ENCODE results near the gene ALK.

ALK gene

GRCh38 chr2:29535188-29535587, 386.2 kb downstream of the ALK start:
- H3F3A ChIP-seq (ENCODE audit: insufficient read depth, low read length), result no peaks in the 10 kb centered on the region
- no peak overlapping the region for H3K27ac ChIP-seq (ENCODE audit: low read depth, low read length, poor library complexity, severe bottlenecking)
- H3K9me3 ChIP-seq (ENCODE audit: low read length), result no peaks in the 10 kb centered on the region
- H4K20me1 ChIP-seq (ENCODE audit: insufficient read depth, low read length), result no peaks in the 10 kb centered on the region
- no peaks in the 10 kb centered on the region for H3K4me1 ChIP-seq (ENCODE audit: insufficient read depth, low read length, severe bottlenecking)
- H3K79me2 ChIP-seq (ENCODE audit: insufficient read depth, low read length), result no peaks in the 10 kb centered on the region
- no peaks in the 10 kb centered on the region for H3K36me3 ChIP-seq (ENCODE audit: insufficient read depth, low read length)
- H3K9me2 ChIP-seq (ENCODE audit: low read depth, low read length), result no peaks in the 10 kb centered on the region
- no peak overlapping the region for H3K9ac ChIP-seq (ENCODE audit: low read length)
- no peak overlapping the region for H3K4me2 ChIP-seq (ENCODE audit: low read length)
- TF ChIP-seq, protein P1, sequence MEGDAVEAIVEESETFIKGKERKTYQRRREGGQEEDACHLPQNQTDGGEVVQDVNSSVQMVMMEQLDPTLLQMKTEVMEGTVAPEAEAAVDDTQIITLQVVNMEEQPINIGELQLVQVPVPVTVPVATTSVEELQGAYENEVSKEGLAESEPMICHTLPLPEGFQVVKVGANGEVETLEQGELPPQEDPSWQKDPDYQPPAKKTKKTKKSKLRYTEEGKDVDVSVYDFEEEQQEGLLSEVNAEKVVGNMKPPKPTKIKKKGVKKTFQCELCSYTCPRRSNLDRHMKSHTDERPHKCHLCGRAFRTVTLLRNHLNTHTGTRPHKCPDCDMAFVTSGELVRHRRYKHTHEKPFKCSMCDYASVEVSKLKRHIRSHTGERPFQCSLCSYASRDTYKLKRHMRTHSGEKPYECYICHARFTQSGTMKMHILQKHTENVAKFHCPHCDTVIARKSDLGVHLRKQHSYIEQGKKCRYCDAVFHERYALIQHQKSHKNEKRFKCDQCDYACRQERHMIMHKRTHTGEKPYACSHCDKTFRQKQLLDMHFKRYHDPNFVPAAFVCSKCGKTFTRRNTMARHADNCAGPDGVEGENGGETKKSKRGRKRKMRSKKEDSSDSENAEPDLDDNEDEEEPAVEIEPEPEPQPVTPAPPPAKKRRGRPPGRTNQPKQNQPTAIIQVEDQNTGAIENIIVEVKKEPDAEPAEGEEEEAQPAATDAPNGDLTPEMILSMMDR (IDR thresholded peaks at IDR 0.05; ENCODE audit: low read length), result no peak
- no peak for TF ChIP-seq EZH2 (IDR thresholded peaks at IDR 0.05; ENCODE audit: borderline replicate concordance, low read length)
- no peaks in the 10 kb centered on the region for H3K27me3 ChIP-seq (ENCODE audit: insufficient read depth, low read length)
- H3K4me3 ChIP-seq (ENCODE audit: low read depth, low read length, poor library complexity, severe bottlenecking), result no peak overlapping the region
- H2AFZ ChIP-seq (ENCODE audit: low read length), result no peak overlapping the region

- Histone ChIP-seq H3K4me2 (ENCODE audit: low read length) (no peak overlapping the region), H3K27me3 (ENCODE audit: insufficient read depth, low read length) (no peaks in the 10 kb centered on the region), H4K20me1 (ENCODE audit: insufficient read depth, low read length) (no peaks in the 10 kb centered on the region), H3K9me3 (ENCODE audit: low read length) (no peaks in the 10 kb centered on the region), H3K79me2 (ENCODE audit: insufficient read depth, low read length) (no peaks in the 10 kb centered on the region), H3K27ac (ENCODE audit: low read depth, low read length, poor library complexity, severe bottlenecking) (no peak overlapping the region), H3K36me3 (ENCODE audit: insufficient read depth, low read length) (no peaks in the 10 kb centered on the region), H2AFZ (ENCODE audit: low read length) (no peak overlapping the region), H3K9me2 (ENCODE audit: low read depth, low read length) (no peaks in the 10 kb centered on the region), H3F3A (ENCODE audit: insufficient read depth, low read length) (no peaks in the 10 kb centered on the region), H3K4me3 (ENCODE audit: low read depth, low read length, poor library complexity, severe bottlenecking) (no peak overlapping the region), H3K9ac (ENCODE audit: low read length) (no peak overlapping the region), H3K4me1 (ENCODE audit: insufficient read depth, low read length, severe bottlenecking) (no peaks in the 10 kb centered on the region)
- TF ChIP-seq, protein P1 (IDR thresholded peaks at IDR 0.05; ENCODE audit: low read length), result no peak
- no peak for TF ChIP-seq EZH2 (IDR thresholded peaks at IDR 0.05; ENCODE audit: borderline replicate concordance, low read length)
Observed at GRCh38 chr2:29532436-29532835, 388.9 kb downstream of the ALK start.

DNA sequence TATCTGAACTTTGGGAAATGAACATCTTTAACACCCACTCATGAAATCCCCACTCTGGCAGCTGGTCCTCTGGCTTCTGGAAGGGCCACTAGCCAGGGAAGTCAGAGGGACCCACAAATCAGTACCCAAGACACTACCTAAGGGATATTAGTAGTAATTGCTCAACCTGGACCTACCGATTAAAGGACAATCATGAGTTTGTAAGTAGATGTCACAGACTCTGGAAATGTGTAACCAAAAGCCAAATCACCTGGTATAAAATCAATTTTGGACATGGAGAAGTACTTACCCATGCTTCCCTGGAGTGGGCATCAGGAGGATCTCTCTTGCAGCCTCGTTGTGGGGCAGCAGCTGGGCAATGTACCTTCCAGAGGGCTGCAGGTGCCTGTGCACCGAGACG, 389.8 kb downstream of the ALK start:
- H3F3A ChIP-seq (ENCODE audit: insufficient read depth, low read length), result no peaks in the 10 kb centered on the region
- no peaks in the 10 kb centered on the region for H3K79me2 ChIP-seq (ENCODE audit: insufficient read depth, low read length)
- H2AFZ ChIP-seq (ENCODE audit: low read length), result no peak overlapping the region
- H3K9me2 ChIP-seq (ENCODE audit: low read depth, low read length), result no peaks in the 10 kb centered on the region
- no peaks in the 10 kb centered on the region for H3K9me3 ChIP-seq (ENCODE audit: low read length)
- TF ChIP-seq, protein P1 (IDR thresholded peaks at IDR 0.05; ENCODE audit: low read length), result no peak
- no peak for TF ChIP-seq EZH2 (IDR thresholded peaks at IDR 0.05; ENCODE audit: borderline replicate concordance, low read length)
- no peak overlapping the region for H3K27ac ChIP-seq (ENCODE audit: low read depth, low read length, poor library complexity, severe bottlenecking)
- no peaks in the 10 kb centered on the region for H4K20me1 ChIP-seq (ENCODE audit: insufficient read depth, low read length)
- no peaks in the 10 kb centered on the region for H3K36me3 ChIP-seq (ENCODE audit: insufficient read depth, low read length)
- no peak overlapping the region for H3K4me2 ChIP-seq (ENCODE audit: low read length)
- H3K9ac ChIP-seq (ENCODE audit: low read length), result no peak overlapping the region
- H3K4me1 ChIP-seq (ENCODE audit: insufficient read depth, low read length, severe bottlenecking), result no peaks in the 10 kb centered on the region
- H3K4me3 ChIP-seq (ENCODE audit: low read depth, low read length, poor library complexity, severe bottlenecking), result no peak overlapping the region
- no peaks in the 10 kb centered on the region for H3K27me3 ChIP-seq (ENCODE audit: insufficient read depth, low read length)
